NCI-H2107 treated with DMSO at 0.1 percent for 48 hours (cell line): ENCODE results near the gene MYO18B.

Experiments
- DNase-seq: peaks from one replicate; lab custom pipeline; 2025; ENCODE audit not compliant: unreplicated experiment; lab: John Stamatoyannopoulos, UW

Gene MYO18B

GRCh38 chr22:26031641-26032040, 289.7 kb downstream of the MYO18B start:
- DNase-seq, result no peak

GRCh38 chr22:26033071-26033470, 291.1 kb downstream of the MYO18B start:
- DNase-seq, result no peak

GRCh38 chr22:26033586-26033985, 291.6 kb downstream of the MYO18B start:
- DNase-seq, result no peak

GRCh38 chr22:26035523-26035922, 293.5 kb downstream of the MYO18B start:
- no peak for DNase-seq

GRCh38 chr22:26038365-26038764, 296.4 kb downstream of the MYO18B start:
- DNase-seq, result no peak

GRCh38 chr22:26041931-26042330, 299.9 kb downstream of the MYO18B start:
- peak; percentile 67 for DNase-seq

- no peak for DNase-seq
These were observed 301.0 kb downstream of the MYO18B start for GRCh38 chr22:26043031-26043430.

GRCh38 chr22:26045051-26045450, 303.1 kb downstream of the MYO18B start:
- no peak for DNase-seq

GRCh38 chr22:26045860-26046259, 303.9 kb downstream of the MYO18B start:
- DNase-seq, result no peak

GRCh38 chr22:26047516-26047915, 305.5 kb downstream of the MYO18B start:
- no peak for DNase-seq

GRCh38 chr22:26047920-26048319, 305.9 kb downstream of the MYO18B start:
- no peak for DNase-seq

GRCh38 chr22:26050079-26050478, 308.1 kb downstream of the MYO18B start:
- DNase-seq, result no peak

- DNase-seq, result no peak
These were observed 311.8 kb downstream of the MYO18B start for GRCh38 chr22:26053737-26054316.

- no peak for DNase-seq
These were observed 313.0 kb downstream of the MYO18B start for GRCh38 chr22:26054841-26055605.

- no peak for DNase-seq
These were observed 313.7 kb downstream of the MYO18B start for GRCh38 chr22:26055693-26056092.

GRCh38 chr22:26056455-26057200, 314.6 kb downstream of the MYO18B start:
- DNase-seq, result no peak

- no peak for DNase-seq
These were observed 315.7 kb downstream of the MYO18B start for GRCh38 chr22:26057731-26058130.

- DNase-seq, result no peak
These were observed 322.1 kb downstream of the MYO18B start for GRCh38 chr22:26064048-26064447.

GRCh38 chr22:26065847-26066246, 323.9 kb downstream of the MYO18B start:
- no peak for DNase-seq

GRCh38 chr22:26066534-26066933, 324.5 kb downstream of the MYO18B start:
- peak; percentile 68 for DNase-seq

- no peak for DNase-seq
These were observed 326.6 kb downstream of the MYO18B start for GRCh38 chr22:26068571-26068970.

- no peak for DNase-seq
These were observed 330.6 kb downstream of the MYO18B start for GRCh38 chr22:26072621-26073020.
